Kidney (tissue), 14 donors: Measurements from ENCODE around the gene TP53BP1. TPM values are rescaled to one million over a fixed set of nuclear protein-coding genes. Genes with fewer than 3 reads are reported as not detected.

Experiments
- DNase-seq, 5 donors: peaks; one replicate each; pipeline ENCODE4 v3.0.0-alpha.2; 2013 to 2020
- FAIRE-seq: peaks from 2 replicates; lab custom pipeline; 2012; peaks lifted over from hg19 to GRCh38; lab: Jason Lieb, UNC
- H3K27ac ChIP-seq, 2 donors: one replicate each; pipeline ENCODE4 v1.7.0; 2013; ENCODE audit warnings: low read depth in 2 of 2, low read length in 2 of 2, inconsistent platforms in 1 of 2
- H3K27me3 ChIP-seq: one replicate; pipeline ENCODE4 v1.7.1; 2013; ENCODE audit warnings: low read length, inconsistent platforms; ENCODE audit not compliant: control insufficient read depth, insufficient read depth
- H3K36me3 ChIP-seq, 3 donors: one replicate each; pipeline versions ENCODE4 v1.7.0 to v1.7.1; 2013; ENCODE audit warnings: low read length in 3 of 3, control low read depth in 1 of 3, inconsistent platforms in 1 of 3; ENCODE audit not compliant: insufficient read depth in 3 of 3, control insufficient read depth in 2 of 3
- H3K4me1 ChIP-seq, 3 donors: one replicate each; pipeline versions ENCODE4 v1.7.0 to v1.7.1; 2013; ENCODE audit warnings: low read length in 3 of 3, inconsistent platforms in 1 of 3, low read depth in 1 of 3; ENCODE audit not compliant: control insufficient read depth in 2 of 3, insufficient read depth in 2 of 3
- H3K4me3 ChIP-seq, 3 donors: one replicate each; pipeline versions ENCODE4 v1.7.0 to v1.8.1; 2013; ENCODE audit warnings: low read length in 3 of 3, control low read depth in 1 of 3, inconsistent platforms in 1 of 3
- H3K9ac ChIP-seq, 3 donors: one replicate each; pipeline versions ENCODE4 v1.7.0 to v1.7.1; 2013; ENCODE audit warnings: low read length in 3 of 3, control low read depth in 1 of 3, inconsistent platforms in 1 of 3
- H3K9me3 ChIP-seq, 3 donors: one replicate each; pipeline versions ENCODE4 v1.7.0 to v1.7.1; 2013; ENCODE audit warnings: low read length in 3 of 3, control low read depth in 1 of 3, inconsistent platforms in 1 of 3; ENCODE audit not compliant: control insufficient read depth in 2 of 3, insufficient read depth in 1 of 3
- CTCF ChIP-seq: IDR thresholded peaks from 3 replicates; pipeline ENCODE4 v1.5.1; 2012; ENCODE audit warnings: mild to moderate bottlenecking, moderate library complexity, borderline replicate concordance; ENCODE audit not compliant: insufficient read depth; ENCODE audit errors: extremely low read depth
- intact Hi-C: fragments of 100-400 bp; cut with DNase I; formaldehyde crosslinking; loops from one replicate; pipeline ENCODE4 v1.11.1; 2022
- polyA plus RNA-seq: library from polyadenylated mRNA; stranded (reverse); fragments of 350-450 nt; fragmentation: Illumina TruSeq; extraction: RNeasy Lipid Tissue Mini Kit (QIAGEN cat#74804); gene quantifications from one replicate; pipeline ENCODE4 v1.2.3, GENCODE V29; 2014; ENCODE audit warnings: low read depth, low replicate concordance; ENCODE audit not compliant: insufficient read depth
- total RNA-seq: library from RNA; stranded (reverse); fragmentation: NEBNext Ultra II Directional; extraction: Animal tissue kit (Norgen Biotek cat#: 25700); gene quantifications from one replicate; pipeline ENCODE4 v1.2.1, GENCODE V29; 2021
- donor health status: control.
- donor health status: control.
- donor health status: control.
- donor health status: control.
- donor health status: control.
- donor health status: DM: yes; HTN: yes; CAD: no.
- donor health status: Normal renal cell carcinoma (clear cell type).

Gene TP53BP1
- total and polyA plus RNA-seq, 2 donors from 2014 or later: 15.9 to 47.4 TPM

DNA sequence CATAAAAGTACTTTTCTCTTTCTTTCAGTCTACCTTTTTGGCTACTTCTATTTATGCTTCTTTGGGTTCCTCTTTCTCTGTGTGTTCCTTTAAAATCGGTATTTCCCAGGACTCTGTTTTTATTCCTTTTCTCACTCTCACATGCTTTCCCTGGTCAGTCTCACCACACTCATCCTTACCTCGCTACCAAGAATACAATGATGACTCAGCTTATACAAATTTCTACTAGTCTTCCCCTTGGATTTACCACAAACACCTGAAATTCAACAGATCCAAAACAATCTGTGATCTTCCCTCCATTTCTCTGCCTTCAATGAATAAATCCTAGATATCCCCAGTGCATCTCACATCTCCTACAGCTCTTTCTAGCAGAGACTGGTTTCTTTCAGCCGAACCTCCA lies 69.2 kb downstream of the TP53BP1 start:
- FAIRE-seq (no peak), DNase-seq (no peak)
- Histone ChIP-seq H3K36me3 (peaks cover 2 to 45% (median 20%) of the 10 kb centered on the region in 3 donors), H3K9ac (no peak overlapping the region), H3K9me3 (no peaks in the 10 kb centered on the region), H3K27ac (no peak overlapping the region), H3K4me1 (no peaks in the 10 kb centered on the region), H3K4me3 (no peak overlapping the region), H3K27me3 (no peaks in the 10 kb centered on the region)
- intact Hi-C loops: no loop called here
- no peak for TF ChIP-seq CTCF

- Histone ChIP-seq H3K36me3 (peaks cover 7 to 32% (median 20%) of the 10 kb centered on the region in 3 donors), H3K27ac (no peak overlapping the region), H3K4me1 (no peaks in the 10 kb centered on the region), H3K9me3 (no peaks in the 10 kb centered on the region), H3K9ac (no peak overlapping the region), H3K27me3 (no peaks in the 10 kb centered on the region), H3K4me3 (no peak overlapping the region)
- no peak for FAIRE-seq
- DNase-seq: no peak
- intact Hi-C loops: no loop called here
- TF ChIP-seq CTCF: no peak
These were observed 72.1 kb downstream of the TP53BP1 start for GRCh38 chr15:43420876-43421275.

- H3K27me3 ChIP-seq: no peaks in the 10 kb centered on the region
- intact Hi-C loops: no loop called here
- FAIRE-seq: no peak
- H3K9me3 ChIP-seq: no peaks in the 10 kb centered on the region
- no peak for DNase-seq
- no peaks in the 10 kb centered on the region for H3K4me1 ChIP-seq
- H3K36me3 ChIP-seq: peaks cover 7 to 37% (median 25%) of the 10 kb centered on the region in 3 donors
- H3K9ac ChIP-seq: no peak overlapping the region
- no peak overlapping the region for H3K4me3 ChIP-seq
- TF ChIP-seq CTCF: no peak
- no peak overlapping the region for H3K27ac ChIP-seq
These were observed 72.5 kb downstream of the TP53BP1 start for GRCh38 chr15:43420435-43420834.

DNA sequence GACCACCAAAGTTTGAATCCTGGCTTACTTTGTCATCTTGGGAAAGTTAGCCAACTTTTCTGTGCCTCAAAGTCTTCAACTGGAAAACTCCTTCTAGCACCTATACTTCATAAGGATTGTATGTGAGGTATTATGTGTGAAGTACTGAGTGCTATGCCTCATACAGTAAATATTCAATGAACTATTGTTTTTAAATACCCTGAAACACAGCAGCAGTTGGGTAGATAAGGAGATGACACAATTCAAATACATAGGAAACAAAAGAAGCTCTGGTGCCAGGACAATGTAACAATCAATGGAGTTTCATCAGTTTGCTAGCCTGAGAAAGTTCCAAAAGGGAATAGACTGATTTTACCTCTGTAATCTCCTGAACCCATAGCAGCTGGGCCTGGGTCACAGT lies 78.8 kb downstream of the TP53BP1 start:
- DNase-seq (no peak), FAIRE-seq (no peak)
- Histone ChIP-seq H3K36me3 (peaks cover 14 to 31% (median 30%) of the 10 kb centered on the region in 3 donors), H3K9me3 (no peaks in the 10 kb centered on the region), H3K27me3 (no peaks in the 10 kb centered on the region), H3K4me3 (no peak overlapping the region), H3K27ac (no peak overlapping the region), H3K9ac (no peak overlapping the region), H3K4me1 (no peaks in the 10 kb centered on the region)
- no peak for TF ChIP-seq CTCF
- intact Hi-C loops: no loop called here
